Activated T-cell treated with anti-CD3 and anti-CD28 coated beads for 1 hour (primary cell): Measurements from ENCODE around the gene FSTL3.
"Not testable (repeated sequence)": the region's sequence is repeated elsewhere in the genome, so short reads cannot be mapped to it uniquely, and the experiment has no call there.

ENCODE experiments used
- DNase-seq: peaks from one replicate; pipeline ENCODE4 v3.0.0-alpha.2; 2020; ENCODE audit warnings: low read depth

The FSTL3 gene

DNA sequence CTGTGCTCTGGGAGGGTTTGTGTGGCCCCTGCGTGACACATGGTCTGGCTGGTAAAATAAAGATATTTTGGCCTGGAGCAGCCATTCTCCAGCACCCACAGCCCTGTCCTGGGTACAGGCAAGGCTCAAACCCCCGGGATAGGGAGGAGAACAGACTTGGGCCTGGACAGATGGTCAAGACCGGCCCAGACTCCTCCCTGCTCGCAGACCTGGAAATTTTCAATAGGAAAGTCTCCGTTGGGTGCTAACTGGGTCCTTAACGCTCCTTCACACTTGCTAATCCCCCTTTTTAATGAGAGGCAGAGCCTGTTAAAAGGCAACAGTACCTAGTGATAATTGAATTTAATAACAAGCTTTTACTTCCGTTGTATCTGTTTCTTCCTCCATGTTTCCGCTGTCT lies 35.1 kb downstream of the FSTL3 start:
- no peak for DNase-seq

DNA sequence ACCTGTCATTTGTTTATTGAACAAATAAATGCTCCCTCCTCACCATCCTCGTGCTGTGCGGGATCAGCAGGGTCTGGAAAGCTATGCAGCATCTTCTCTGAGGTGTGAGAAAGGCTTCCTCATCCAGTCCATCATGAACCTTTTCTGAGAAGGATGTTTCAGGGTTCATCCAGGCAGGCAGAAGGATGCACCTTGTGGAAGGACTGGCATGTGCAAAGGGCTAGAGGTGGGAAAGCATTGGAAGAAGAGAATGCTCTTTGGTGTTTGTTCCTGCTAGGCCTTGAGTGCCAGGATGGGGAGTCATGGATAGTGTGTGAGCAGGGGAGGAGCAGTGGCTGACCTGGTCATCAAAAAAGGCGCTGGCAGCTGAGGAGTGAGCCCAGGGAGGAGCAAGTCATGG lies 39.2 kb downstream of the FSTL3 start:
- DNase-seq: no peak

DNA sequence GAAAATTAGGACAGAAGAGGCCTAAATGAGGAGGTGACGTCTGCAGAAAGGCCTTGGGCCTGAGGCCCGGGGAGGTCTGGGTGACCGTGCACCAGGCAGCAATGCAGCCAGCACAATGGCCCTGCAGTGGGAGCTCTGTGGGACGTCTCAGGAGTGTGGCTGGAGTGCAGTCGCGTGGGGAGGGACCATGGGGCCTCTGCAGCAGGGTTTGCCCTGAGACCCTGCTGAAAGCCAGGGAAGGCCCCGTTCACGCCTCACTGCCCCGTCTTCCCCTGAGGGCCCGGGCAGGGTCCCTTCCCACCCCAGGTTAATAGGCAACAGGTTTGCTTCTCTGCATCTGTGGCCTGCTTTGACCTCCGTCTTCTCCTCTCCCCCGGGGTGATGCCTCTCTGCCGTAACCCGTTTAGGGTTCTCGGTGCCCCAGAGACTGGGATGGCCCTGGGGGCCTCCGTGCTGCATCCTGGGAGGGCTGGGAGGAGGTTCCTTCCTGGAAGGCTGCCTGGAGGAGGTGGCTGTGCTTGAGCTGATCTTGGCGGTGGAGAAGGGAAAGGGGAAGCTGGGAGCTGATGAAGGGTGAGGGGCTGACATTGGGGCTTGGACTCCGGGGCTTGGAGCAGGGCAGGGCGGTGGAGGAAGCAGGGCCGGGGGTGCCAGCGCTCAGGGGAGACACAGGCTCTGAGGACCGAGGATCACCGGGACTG lies 42.2 kb downstream of the FSTL3 start:
- DNase-seq: no peak

DNA sequence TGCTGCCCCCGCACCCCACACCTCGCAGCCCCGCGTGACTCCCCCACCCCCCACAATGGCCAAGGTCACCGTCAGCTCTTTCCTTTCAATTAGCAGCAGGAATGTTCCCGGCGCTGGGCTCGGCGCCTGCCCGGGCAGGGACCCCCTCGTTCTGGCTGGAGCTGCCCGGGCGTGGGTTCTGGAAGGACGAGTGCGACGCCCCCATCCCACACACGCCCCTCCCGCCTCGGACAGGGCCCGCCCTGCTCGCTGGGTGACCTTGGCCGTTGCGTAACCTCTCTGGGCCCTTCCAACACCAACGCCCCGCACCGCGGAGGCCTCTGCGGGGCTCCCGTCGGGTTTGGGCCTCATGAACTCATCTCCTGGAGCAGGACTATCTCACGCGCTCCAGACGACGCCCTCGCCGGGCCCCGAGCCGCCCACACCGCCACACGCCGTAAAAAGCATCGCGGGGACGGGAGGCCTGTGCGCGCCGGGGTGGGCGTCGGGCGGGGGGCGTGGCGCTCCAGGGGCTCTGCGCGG lies 42.9 kb downstream of the FSTL3 start:
- no peak for DNase-seq

DNA sequence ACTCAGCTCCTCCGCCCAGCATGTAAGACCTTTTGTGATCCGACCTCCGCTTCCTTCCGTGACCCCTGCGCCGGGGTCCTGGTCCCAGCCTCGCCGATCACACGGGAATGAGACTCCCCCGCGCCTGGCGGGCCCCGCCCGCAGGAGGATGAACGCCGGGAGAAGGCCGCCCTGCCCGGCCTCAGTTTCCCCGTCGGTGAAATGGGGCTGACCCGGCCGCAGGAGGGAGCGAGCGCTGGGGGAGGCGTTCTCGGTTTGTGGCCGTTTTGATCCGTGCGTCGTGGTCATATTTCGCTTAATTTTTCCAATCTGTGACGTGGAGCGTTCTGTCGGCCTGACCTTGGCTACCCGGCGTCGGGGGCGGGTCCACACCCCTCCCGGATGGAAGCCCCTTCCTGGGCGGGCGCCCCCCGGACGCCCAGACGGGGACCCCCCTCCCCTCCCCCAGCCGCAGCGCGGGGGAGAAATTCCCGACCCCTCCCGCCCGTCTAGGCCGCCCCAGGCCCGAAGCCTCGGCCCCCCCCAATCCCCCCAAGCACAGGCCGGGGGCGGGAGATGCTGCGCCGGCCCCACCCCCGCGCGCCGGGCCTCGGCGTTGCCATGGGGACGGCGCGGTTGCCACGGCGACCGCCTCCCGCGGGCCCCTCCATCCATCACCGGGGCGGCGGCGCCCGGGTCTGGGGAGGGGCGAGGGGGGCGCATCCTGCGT lies 43.6 kb downstream of the FSTL3 start:
- no peak for DNase-seq

DNA sequence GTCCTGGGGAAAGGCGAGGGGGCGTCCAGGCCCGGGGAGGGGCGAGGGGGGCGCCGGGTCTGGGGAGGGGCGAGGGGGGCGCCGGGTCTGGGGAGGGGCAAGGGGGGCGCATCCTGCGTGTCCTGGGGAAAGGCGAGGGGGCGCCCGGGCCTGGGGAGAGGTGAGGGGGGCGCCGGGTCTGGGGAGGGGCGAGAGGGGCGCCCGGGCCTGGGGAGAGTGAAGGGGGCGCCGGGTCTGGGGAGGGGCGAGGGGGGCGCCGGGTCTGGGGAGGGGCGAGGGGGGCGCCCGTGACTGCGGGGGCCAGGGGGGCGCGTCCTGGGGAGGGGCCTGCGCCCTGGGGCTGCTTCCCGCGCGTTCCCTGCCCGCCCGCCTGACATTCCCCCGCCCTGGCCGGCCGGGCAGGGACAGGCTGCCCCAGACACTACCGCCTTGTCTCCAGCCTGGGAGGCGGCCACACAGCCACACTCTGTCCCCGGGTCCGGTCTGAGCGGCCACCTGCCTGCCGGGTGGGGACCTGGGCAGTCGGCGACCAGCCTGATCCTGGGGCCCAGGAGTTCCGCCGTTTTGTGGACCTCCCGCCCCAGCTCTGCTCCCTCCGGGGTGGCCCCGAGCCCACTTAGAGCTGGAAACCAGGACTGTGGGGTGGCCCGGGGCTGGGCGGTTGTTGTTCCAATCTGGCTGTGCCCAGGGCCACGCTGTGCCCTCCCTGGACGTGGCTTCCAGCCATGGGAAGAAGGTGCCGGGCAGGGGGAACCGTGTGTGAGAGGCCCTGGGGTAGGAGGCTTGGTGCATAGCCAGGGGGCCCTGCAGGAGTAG lies 44.4 kb downstream of the FSTL3 start:
- no peak for DNase-seq

DNA sequence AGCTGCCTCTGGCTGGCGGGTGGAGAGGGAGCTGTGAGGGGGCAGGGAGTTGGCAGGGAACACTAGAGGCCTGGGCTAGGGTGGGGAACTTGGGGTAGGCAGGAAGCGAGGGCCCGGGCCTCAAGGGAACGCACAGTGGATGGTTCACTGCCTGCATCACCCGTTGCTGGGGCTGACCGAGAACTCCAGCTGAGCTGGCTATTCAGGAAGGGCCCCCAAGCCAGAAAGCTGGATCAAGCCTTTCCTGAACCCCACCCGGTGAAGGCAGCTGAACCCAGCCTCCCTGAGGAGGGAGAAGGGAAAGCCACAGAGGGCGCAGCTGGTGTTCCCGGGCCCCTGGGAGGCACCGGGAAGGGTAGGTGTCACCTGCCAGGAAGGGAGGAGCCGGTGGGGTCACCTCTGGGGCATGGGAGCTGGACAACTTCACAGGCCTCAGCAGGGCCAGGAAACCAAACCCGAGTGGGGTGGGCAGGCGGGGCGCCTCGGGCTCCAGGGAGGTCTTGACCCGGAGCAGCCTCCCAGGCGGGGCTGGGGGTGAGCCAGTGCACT lies 46.4 kb downstream of the FSTL3 start:
- no peak for DNase-seq

DNA sequence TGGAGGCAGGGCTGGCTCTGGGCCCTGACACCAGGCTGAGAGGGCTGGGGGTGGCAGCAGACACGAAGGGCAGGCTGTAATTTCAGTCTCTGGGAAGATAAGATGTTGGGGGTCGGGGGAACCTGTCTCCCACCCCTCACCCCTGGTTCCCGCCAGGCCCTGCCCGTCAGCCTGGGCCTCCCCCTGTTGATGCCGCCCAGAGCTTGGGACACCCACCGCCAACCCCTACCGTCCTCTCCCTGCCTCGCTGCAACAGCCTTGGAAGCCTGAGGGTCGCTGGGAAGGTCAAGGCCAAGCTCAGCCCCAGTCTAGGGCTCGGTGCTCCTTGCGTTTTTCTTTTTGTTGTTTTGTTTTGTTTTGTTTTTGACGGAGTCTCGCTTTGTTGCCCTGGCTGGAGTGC lies 47.1 kb downstream of the FSTL3 start:
- no peak for DNase-seq

DNA sequence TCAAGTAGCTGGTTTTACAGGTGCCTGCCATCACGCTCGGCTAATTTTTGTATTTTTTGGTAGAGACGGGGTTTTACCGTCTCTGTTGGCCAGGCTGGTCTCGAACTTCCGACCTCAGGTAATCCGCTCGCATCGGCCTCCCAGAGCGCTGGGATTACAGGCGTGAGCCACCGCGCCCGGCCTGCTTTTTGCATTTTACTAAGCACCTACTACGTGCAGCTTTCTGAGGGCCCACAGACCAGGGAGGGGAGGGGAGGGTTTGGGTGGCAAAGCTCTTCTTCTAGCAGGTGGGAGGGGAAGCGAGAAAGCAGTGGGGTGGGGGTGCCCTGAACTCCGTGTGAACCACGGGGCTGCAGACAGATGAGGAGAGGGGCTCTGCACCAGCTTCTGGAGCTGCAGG lies 47.5 kb downstream of the FSTL3 start:
- no peak for DNase-seq

DNA sequence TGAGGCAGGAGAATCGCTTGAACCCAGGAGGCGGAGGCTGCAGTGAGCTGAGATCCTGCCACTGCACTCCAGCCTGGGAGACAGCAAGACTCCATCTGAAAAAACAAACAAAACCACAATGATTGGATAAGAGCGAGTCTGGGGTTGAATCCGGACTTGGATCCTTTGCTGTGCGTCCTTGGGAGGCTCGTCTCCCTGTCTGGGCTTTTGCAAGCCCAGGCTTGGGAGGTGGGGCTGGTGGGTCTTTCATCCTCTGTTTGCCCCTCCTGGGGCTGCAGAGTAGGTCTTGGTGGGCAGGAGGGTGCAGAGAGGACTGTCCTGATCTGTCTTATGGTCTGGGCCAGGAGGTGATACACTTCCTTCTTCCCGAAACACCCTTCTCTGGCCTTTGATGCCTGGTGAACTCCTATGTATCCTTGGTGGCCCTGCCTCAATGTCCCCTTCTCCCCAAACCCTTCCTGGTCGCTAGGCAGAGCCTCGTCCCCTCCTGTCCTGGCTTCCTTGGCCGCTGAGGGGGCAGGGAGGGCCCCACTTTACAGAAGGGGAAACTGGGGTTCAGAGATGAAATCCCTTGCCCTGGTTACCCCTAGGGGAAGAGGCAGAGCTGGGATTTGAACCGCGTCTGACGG lies 49.4 kb downstream of the FSTL3 start:
- DNase-seq: no peak

DNA sequence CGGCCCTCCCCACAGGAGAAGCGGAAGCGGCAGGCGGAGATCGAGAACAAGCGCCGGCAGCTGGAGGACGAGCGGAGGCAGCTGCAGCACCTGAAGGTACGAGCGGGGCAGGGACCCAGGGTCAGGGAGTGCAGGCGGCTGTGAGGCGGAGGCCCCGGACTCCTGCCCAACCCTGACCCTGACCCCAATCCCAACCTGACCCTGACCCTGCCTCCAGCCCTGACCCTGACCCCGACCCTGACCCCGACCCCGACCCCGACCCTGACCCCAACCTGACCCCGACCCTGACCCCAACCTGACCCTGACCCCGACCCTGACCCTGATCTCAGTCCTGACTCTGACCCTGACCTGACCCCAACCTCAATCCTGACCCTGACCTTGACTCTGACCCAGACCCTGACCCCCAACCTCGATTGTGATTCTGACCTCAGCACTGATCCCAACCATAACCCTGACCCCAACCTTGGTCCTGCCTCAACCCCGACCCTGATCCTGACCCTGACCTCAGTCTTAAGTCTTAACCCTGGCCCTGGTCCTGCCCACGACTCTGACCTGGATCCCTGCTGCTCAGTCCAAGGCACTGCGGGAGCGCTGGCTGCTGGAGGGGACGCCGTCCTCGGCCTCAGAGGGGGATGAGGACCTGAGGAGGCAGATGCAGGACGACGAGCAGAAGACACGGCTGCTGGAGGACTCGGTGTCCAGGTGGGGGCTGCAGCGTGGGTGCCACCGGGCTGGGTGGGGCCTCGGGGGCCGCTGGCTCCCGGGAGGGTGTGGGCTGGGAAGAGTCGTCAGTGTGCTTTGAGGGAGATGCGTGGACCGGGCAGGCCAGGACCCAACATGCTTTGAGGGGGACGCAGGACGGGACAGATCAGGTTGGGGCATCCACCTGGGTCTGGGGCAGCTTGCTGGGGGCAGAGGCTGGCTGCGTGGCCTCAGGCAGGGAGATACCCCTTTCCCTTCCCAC lies 51.1 kb downstream of the FSTL3 start:
- no peak for DNase-seq

DNA sequence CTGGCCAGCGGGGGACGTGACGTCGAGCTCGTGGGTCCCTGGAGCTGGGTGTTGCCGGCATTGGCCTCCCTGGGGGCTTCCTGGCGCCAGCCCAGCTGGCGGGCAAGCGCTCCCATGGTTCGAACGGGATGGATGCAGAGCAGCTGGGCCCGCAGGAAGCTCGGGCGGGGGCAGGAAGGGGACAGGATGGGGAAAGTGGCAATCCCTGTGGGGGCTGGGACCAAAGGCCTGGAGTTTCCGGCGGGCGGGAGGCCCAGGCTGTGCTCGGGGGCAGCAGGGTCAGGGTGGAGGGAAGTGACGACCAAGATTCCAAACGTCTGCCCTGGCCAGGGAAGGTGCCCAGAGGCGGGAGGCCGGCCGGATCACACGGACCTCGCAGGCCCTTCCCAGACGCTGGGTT lies 51.8 kb downstream of the FSTL3 start:
- no peak for DNase-seq

DNA sequence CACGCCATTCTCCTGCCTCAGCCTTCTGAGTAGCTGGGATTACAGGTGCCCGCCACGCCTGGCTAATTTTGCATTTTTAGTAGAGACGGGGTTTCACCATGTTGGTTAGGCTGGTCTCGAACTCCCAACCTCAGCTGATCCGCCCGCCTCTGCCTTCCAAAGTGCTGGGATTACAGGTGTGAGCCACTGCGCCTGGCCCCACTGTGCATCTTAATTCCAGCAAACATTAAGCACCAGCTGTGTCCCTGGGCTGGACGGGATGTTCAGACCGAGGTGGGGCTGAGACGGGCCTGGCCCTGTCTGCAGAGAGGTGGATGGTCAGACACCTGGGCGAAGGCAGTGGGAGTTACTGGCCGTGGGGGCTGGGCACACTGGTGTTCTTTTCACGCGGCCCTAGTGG lies 53.4 kb downstream of the FSTL3 start:
- not testable (repeated sequence) for DNase-seq

DNA sequence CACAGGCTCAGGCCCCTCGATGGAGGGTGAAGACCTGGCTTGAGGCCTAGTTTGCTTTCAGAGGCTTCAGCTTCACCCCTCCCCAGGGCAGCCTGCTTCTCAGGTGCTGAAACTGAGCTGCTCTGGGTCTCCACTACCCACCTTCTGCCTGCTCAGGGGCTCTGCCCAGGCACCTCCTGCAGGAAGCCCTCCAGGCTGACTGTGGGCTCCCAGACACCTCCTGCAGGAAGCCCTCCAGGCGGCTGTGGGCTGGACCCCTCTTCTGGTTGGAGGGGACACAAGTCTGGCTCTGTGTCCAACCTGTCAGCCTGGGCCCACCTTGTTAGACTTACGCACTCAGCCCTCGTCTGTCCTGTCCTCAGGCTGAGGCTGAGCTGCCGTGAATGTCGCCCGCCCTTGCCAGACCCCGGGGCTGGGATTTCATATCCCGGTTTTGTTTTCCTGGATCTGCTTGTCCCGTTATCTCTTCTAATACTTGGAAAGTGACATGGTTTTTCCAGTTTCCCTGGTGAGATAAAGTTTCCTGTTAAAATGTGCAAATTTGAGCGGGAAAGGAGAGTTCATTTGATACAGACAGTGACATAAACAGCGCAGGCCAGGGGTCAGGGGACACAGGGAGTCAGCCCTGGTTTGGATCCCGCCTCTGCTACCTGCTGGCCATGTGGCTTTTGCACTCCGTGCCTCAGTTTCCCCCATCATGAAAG lies 53.9 kb downstream of the FSTL3 start:
- no peak for DNase-seq

DNA sequence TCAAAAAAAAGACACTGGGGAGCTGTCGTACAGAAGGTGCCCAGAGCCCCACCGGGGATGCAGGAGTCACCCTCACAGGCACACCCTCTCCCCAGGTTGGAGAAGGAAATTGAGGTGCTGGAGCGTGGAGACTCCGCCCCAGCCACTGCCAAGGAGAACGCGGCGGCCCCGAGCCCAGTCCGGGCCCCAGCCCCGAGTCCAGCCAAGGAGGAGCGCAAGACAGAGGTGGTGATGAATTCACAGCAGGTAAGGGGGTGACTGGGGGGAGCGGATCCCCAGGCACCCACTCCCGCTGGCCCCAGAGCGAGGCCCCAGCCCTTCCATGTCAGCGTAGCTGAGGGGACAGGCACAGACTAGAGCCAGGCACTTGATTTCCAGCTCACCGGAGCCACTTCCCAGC lies 54.8 kb downstream of the FSTL3 start:
- DNase-seq: no peak

DNA sequence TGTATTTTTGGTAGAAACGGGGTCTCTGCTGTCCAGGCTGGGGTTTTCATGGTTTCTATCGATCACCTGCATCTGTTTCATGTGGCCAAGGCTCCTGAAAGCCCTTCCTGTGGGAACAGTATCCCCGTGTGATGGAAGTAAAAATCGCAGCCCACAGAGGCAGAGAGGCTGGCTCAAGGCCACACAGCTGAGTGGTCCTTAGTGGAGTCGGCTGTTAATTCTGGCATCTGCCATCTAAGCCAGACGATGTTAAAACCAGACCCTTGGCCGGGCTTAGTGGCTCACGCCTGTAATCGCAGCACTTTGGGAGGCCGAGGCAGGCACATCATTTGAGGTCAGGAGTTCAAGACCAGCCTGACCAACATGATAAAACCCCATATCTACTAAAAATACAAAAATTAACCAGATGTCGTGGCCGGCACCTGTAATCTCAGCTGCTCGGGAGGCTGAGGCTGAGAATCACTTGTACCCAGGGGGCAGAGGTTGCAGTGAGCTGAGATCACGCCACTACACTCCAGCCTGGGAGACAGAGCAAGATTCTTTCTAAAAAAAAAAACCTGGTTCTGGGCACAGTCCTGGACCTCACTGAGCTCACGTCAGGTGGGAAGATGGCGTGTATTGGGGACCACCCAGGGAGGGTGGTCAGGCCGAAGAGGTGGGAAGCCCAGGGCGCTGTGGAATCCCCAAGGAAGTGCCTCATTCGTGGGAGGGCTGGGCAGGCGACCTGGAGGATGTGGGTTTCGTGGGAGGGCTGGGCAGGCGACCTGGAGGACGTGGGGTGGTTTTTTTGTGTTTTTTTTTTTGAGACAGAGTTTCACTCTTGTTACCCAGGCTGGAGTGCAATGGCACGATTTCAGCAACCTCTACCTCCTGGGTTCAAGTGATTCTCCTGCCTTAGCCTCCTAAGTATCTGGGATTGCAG lies 56.2 kb downstream of the FSTL3 start:
- DNase-seq: no peak
